Muscle layer of duodenum (tissue), 2 donors: ENCODE measurements around the gene ALPI.
"Not testable (repeated sequence)": the region's sequence is repeated elsewhere in the genome, so short reads cannot be mapped to it uniquely, and the experiment has no call there.

ENCODE experiments used
- H3K27ac ChIP-seq: one replicate; pipeline ENCODE4 v1.7.0; 2013; ENCODE audit warnings: mild to moderate bottlenecking, low read length
- H3K27me3 ChIP-seq: one replicate; pipeline ENCODE4 v1.7.0; 2013; ENCODE audit warnings: low read depth, mild to moderate bottlenecking, control low read depth, low read length
- H3K36me3 ChIP-seq, 2 donors: one replicate each; pipeline ENCODE4 v1.7.0; 2013; ENCODE audit warnings: low read length in 2 of 2, control low read depth in 1 of 2, mild to moderate bottlenecking in 1 of 2; ENCODE audit not compliant: insufficient read depth in 2 of 2, control insufficient read depth in 1 of 2
- H3K4me1 ChIP-seq, 2 donors: one replicate each; pipeline ENCODE4 v1.7.0; 2013; ENCODE audit warnings: low read length in 2 of 2, mild to moderate bottlenecking in 2 of 2, control low read depth in 1 of 2, moderate library complexity in 1 of 2; ENCODE audit not compliant: insufficient read depth in 2 of 2, control insufficient read depth in 1 of 2
- H3K4me3 ChIP-seq, 2 donors: one replicate each; pipeline ENCODE4 v1.7.0; 2013; ENCODE audit warnings: low read length in 2 of 2, low read depth in 1 of 2, mild to moderate bottlenecking in 1 of 2
- H3K9me3 ChIP-seq, 2 donors: one replicate each; pipeline ENCODE4 v1.7.0; 2013; ENCODE audit warnings: low read length in 2 of 2, control low read depth in 1 of 2, mild to moderate bottlenecking in 1 of 2; ENCODE audit not compliant: control insufficient read depth in 1 of 2
- donor health status: healthy.

The ALPI gene

DNA sequence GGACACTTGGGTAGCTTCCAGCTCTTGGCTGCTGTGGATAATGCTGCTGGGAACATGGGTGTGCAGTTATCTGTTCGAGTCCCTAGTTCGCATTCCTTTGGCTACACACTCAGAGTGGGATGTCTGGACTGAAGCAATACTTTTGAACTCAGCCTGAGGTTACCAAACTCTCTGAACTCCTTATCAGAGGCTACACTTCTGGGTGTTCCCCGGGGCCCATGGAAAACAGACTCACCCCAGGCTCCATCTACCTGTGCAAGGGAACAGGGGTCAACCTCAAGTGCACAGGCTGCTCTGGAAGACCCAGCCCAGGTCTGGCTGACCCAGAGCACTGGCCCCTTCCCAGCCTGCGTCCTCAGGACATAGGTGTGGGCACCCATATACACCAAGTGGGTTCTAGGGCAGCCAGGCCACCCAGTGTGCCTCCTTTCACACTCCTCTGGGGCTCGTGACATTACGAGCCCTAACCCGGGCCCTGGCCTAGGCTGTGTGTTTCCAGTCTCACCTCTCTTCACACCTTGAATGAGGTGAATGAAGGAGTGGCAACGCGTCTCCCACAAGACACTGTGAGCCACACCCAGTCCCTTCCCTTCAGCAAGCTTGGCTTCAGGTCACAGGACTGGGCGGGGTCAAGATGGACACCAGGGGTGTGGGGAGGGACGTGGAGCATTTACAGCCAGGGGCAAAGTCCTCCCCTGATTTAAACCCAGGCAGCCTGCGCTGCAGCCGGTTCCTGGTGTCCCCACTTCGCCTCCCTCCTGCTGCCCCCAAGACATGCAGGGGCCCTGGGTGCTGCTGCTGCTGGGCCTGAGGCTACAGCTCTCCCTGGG is at the start of gene ALPI:
Gene ALPI, plus strand, starts transcription at position 728 of the 830 bp plus-strand sequence. Its CDS starts 47 bp downstream, at position 775.
- Histone ChIP-seq H3K4me3 (no peak within 1 kb of the TSS), H3K27me3 (no peaks in the 10 kb centered on the region), H3K36me3 (no peaks in the 10 kb centered on the region), H3K27ac (no peak within 1 kb of the TSS), H3K4me1 (no peaks in the 10 kb centered on the region), H3K9me3 (no peaks in the 10 kb centered on the region)

DNA sequence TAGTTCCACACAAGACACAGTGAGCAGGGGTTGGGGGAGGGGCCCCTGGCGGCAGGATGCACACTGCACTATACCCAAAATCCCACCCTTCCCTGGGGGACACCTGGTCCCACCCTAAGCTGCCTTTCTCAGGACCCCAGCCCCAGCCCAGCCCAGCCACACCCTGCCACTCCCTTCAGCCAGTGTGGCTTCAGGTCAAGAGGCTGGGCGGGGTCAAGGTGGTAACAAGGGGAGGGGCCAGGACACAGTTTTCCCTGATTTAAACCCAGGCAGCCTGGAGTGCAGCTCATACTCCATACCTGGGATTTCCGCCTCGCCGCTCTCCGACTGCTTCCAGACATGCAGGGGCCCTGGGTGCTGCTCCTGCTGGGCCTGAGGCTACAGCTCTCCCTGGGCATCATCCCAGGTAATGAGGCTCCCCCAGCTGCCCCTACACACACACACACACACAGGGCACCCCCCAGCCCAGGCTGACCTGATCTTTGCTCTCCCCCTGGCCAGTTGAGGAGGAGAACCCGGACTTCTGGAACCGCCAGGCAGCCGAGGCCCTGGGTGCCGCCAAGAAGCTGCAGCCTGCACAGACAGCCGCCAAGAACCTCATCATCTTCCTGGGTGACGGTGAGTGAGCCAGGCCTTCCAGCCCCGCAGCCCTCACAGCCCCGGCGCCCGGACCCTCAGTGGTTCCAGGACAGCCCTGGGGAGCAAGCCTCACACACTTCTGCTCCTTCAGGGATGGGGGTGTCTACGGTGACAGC is 49.2 kb upstream of the ALPI start, which contains the start of gene ALPG:
Gene ALPG, plus strand, starts transcription at position 289 of the 755 bp plus-strand sequence. Its CDS starts 51 bp downstream, at position 340.
- Histone ChIP-seq H3K9me3 (no peaks in the 10 kb centered on the region), H3K27ac (no peak within 1 kb of the TSS), H3K4me3 (no peak within 1 kb of the TSS), H3K27me3 (no peaks in the 10 kb centered on the region), H3K36me3 (no peaks in the 10 kb centered on the region), H3K4me1 (no peaks in the 10 kb centered on the region)

DNA sequence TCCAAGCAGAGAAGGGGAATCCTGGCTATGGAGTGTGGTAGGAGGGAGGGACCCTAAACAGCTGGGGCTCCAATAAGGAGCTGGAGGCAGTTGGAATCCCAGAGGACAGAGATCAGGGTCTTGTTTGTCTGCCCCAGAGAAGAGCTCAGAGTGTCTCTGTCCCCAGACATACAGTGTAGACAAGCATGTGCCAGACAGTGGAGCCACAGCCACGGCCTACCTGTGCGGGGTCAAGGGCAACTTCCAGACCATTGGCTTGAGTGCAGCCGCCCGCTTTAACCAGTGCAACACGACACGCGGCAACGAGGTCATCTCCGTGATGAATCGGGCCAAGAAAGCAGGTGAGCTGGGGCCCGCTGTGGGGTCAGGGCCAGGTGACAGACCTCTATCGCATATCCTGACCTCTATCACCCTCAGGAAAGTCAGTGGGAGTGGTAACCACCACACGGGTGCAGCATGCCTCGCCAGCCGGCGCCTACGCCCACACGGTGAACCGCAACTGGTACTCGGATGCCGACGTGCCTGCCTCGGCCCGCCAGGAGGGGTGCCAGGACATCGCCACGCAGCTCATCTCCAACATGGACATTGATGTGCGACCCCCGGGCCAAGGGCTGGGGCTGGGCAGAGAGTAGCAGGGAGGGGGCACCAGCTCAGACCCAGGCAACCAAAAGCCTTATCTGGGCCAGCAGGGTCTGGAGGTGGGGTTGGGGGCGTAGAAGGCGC is 48.4 kb upstream of the ALPI start:
- not testable (repeated sequence) for H3K36me3 ChIP-seq, H3K27me3 ChIP-seq, H3K9me3 ChIP-seq, H3K4me1 ChIP-seq, H3K27ac ChIP-seq, H3K4me3 ChIP-seq

DNA sequence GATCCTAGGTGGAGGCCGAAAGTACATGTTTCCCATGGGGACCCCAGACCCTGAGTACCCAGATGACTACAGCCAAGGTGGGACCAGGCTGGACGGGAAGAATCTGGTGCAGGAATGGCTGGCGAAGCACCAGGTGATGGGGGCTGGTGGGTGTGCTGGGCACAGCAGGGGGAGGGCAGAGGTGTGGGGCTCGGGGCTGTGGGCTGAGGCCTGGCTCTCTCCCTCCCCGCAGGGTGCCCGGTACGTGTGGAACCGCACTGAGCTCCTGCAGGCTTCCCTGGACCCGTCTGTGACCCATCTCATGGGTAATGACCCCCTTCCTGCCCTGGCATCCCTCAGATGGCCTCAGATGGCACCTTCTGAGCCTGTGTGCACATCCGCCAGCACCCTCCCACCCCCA is 47.7 kb upstream of the ALPI start:
- not testable (repeated sequence) for H3K27me3 ChIP-seq, H3K36me3 ChIP-seq

DNA sequence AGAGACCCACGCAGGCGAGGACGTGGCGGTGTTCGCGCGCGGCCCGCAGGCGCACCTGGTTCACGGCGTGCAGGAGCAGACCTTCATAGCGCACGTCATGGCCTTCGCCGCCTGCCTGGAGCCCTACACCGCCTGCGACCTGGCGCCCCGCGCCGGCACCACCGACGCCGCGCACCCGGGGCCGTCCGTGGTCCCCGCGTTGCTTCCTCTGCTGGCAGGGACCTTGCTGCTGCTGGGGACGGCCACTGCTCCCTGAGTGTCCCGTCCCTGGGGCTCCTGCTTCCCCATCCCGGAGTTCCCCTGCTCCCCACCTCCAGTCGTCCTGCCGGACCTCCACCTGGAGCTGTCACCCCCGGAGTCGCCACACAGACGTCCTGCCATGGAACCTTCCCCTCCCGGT is 46.3 kb upstream of the ALPI start:
- H3K9me3 ChIP-seq, H3K4me1 ChIP-seq, H3K4me3 ChIP-seq, H3K27me3 ChIP-seq, H3K36me3 ChIP-seq, H3K27ac ChIP-seq: not testable (repeated sequence)

More for the DNA sequence above, 47.7 kb upstream of the ALPI start:
- not testable (repeated sequence) for H3K4me3 ChIP-seq, H3K4me1 ChIP-seq, H3K27ac ChIP-seq, H3K9me3 ChIP-seq

DNA sequence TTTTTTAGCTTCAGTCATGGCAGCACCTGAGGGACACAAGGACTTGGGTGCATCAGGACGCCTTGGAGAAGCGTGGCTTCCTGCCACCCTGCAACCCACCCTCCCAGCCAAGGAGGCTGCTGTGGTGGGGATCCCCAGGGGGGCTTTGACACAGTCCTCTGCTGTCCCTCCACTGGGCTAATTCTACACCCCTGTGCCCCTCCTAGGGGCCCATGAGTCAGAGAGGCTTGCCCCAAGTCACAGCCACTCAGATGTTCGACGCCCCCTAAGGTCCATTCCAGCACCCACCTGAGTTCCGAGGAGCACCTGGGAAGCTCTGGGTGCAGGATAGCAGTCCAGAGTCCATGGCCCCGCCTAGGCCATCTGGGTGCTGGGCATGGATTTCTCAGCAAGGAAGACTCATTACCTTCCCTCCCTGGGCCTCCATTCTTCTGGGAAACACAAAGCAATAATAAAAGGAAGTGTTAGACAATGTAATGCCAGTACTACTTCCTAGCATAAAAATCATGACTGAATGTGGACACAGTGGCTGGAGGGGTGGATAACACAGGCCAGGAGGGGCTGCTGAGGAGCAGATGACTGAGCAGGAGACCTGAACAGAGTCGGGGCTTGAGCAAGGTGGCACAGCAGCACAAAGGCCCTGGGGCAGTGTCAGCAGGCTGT is 45.6 kb upstream of the ALPI start:
- Histone ChIP-seq H3K27me3 (peaks cover 3% of the 10 kb centered on the region), H3K4me1 (no peaks in the 10 kb centered on the region), H3K36me3 (no peaks in the 10 kb centered on the region), H3K9me3 (no peaks in the 10 kb centered on the region), H3K4me3 (no peak overlapping the region), H3K27ac (no peak overlapping the region)

DNA sequence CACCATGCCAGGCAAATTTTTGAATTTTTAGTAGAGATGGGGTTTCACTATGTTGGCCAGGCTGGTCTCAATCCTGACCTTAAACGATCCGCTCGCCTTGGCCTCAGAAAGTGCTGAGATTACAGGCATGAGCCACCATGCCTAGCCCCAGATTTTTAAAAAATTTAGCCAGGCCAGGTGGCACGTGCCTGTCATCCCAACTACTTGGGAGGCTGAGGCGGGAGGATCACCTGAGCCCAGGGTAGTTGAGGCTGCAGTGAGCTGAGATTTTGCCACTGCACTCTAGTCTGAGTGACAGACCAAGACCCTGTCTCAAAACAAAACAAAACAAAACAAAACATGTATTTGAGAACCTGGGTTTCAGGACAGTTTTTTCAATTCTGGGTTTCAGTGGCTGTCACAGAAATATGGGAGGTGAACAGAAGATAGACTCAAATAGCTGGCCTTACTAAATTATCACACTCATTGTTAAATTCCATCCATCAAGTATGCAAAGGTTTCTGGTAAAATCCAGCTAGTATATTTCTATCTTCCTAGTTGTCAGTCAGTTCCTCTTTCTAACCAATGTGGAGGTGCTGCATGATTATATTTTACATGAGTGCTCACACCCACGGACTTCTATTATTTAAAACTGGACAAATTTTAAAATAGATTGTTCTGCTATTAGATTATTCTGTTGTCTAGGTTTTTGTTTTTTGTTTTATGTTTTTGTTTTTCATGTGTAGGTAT is 43.9 kb upstream of the ALPI start:
- no peak overlapping the region for H3K4me3 ChIP-seq
- no peaks in the 10 kb centered on the region for H3K4me1 ChIP-seq
- H3K9me3 ChIP-seq = no peaks in the 10 kb centered on the region
- H3K36me3 ChIP-seq = no peaks in the 10 kb centered on the region
- H3K27ac ChIP-seq = no peak overlapping the region
- peaks cover 8% of the 10 kb centered on the region for H3K27me3 ChIP-seq

DNA sequence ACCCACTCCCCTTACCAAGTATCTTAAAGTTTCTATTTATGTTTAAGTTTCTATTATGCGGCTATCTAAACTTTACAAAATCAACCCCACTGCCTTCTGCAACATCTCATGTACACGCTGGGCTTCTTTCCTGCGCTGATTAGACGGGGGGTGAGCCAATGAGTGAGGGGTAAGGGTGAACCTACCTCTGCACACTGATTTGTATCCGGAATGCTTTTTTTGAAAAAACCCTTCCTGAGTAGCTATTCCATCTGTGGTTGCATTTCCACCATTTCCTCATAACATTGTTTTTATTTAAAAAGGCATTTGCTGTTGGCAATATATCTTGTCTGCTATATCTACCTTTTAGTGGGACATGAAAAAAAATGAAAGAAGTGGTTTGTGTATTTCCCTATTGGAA is 43.0 kb upstream of the ALPI start:
- Histone ChIP-seq H3K27ac (no peak overlapping the region), H3K36me3 (no peaks in the 10 kb centered on the region), H3K9me3 (no peaks in the 10 kb centered on the region), H3K4me1 (no peaks in the 10 kb centered on the region), H3K27me3 (peaks cover 14% of the 10 kb centered on the region), H3K4me3 (no peak overlapping the region)

DNA sequence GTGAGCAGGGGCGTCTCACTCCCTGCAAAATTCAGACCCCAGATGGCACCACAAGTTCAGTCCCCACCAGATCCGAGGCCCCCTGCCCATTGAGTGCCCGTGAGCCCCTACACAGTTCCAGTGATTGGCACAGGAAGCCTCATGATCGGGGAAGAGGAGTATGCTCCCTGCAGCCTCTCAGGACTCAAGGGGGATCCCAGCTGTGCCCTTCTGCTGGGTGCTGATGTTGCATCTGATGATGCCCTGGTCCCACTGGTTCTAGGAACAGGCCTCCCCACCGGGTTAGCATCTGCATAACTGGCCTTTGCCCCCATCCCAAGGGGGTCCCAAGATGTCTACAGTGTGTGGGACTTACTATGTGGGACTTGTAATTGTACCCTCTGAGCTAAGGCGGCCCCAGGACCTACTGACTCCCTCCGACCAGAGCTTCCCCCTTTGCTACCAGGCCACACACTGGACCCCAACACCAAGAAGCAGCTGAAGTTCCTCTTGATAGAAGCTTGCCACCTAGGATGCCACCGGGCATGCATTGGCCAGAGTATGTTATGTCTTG is 40.7 kb upstream of the ALPI start:
- no peaks in the 10 kb centered on the region for H3K9me3 ChIP-seq
- H3K27ac ChIP-seq = no peak overlapping the region
- H3K4me3 ChIP-seq = no peak overlapping the region
- peaks cover 0 to 21% of the 10 kb centered on the region in 2 donors for H3K4me1 ChIP-seq
- peaks cover 30% of the 10 kb centered on the region for H3K27me3 ChIP-seq
- no peaks in the 10 kb centered on the region for H3K36me3 ChIP-seq

DNA sequence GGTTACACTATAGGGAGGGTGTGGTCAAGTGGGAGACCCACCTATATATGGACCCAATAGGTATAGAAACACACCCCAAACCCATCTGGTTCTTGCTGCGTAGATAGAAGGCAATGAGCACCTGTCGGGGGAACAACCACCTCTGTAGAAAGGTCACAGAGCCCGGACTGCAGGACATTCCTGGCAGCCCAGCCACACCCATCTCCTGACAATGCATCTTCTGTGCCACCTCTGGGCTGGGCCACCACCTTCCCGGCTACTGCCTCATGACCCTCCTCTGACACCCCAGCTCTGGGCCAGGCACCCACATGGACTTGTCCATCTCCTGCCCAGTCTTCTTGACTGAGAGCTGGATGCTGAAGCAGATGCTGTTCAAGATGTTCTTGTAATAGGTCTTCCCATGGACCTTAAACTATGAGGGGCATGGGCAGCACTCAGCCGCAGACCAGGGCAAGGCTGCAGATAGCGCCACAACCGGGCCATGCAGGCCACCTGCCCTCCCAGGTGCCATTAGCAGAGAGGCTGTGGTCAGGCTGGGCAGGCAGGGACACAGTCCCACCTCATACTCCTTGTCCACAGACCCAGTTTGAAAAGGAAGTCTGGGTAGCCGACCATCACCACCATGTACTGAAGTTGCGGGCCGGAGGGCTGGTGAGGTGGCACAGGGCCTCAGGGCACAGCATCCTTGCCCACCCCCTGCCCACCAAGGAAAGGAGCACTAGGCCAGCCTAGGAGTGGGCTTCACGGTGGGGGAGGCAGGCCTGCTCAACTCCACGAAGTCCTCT is 40.0 kb upstream of the ALPI start:
- peaks cover 35% of the 10 kb centered on the region for H3K27me3 ChIP-seq

More for the DNA sequence above, 40.0 kb upstream of the ALPI start:
- Histone ChIP-seq H3K9me3 (no peaks in the 10 kb centered on the region), H3K36me3 (no peaks in the 10 kb centered on the region), H3K4me1 (peaks cover 0 to 28% of the 10 kb centered on the region in 2 donors), H3K4me3 (no peak overlapping the region), H3K27ac (no peak overlapping the region)
